GM12875 (cell line): ENCODE measurements around the gene XNDC1N.
"Not testable (repeated sequence)": the region's sequence is repeated elsewhere in the genome, so short reads cannot be mapped to it uniquely, and the experiment has no call there.

Experiments
- H3K4me3 ChIP-seq: one replicate; pipeline ENCODE4 v1.5.1; 2011; ENCODE audit warnings: low read depth, low read length, control low read depth
- TF ChIP-seq, protein P1 (sequence below): IDR thresholded peaks from 2 replicates; pipeline ENCODE4 v1.5.1; 2011; ENCODE audit warnings: low read depth, mild to moderate bottlenecking, control low read depth, inconsistent platforms, low read length, moderate library complexity, borderline replicate concordance; ENCODE audit not compliant: insufficient read depth

The XNDC1N gene

DNA sequence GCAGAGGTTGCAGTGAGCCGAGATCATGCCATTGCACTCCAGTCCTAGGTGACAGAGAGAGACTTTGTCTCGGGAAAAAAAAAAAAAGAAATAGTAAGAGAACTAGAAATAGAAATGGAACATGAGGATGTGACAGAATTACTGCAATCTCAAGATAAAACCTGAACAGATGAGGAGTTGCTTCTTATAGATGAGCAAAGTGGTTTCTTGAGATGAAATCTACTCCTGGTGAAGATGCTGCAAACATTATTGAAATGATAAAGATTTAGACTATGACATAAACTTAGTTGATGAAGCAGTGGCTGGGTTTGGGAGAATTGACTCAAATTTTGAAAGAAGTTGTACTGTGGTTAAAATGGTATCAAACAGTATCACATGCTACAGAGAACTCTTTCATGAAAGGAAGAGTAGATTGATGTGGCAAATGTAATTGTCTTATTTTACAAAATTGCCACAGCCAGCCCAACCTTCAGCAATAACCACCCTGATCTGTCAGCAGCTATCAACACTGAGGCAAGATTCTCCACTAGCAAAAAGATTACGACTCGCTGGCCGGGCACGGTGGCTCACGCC is 13.7 kb downstream of the XNDC1N start:
- no peak overlapping the region for H3K4me3 ChIP-seq
- TF ChIP-seq, protein P1, sequence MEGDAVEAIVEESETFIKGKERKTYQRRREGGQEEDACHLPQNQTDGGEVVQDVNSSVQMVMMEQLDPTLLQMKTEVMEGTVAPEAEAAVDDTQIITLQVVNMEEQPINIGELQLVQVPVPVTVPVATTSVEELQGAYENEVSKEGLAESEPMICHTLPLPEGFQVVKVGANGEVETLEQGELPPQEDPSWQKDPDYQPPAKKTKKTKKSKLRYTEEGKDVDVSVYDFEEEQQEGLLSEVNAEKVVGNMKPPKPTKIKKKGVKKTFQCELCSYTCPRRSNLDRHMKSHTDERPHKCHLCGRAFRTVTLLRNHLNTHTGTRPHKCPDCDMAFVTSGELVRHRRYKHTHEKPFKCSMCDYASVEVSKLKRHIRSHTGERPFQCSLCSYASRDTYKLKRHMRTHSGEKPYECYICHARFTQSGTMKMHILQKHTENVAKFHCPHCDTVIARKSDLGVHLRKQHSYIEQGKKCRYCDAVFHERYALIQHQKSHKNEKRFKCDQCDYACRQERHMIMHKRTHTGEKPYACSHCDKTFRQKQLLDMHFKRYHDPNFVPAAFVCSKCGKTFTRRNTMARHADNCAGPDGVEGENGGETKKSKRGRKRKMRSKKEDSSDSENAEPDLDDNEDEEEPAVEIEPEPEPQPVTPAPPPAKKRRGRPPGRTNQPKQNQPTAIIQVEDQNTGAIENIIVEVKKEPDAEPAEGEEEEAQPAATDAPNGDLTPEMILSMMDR: no peak

DNA sequence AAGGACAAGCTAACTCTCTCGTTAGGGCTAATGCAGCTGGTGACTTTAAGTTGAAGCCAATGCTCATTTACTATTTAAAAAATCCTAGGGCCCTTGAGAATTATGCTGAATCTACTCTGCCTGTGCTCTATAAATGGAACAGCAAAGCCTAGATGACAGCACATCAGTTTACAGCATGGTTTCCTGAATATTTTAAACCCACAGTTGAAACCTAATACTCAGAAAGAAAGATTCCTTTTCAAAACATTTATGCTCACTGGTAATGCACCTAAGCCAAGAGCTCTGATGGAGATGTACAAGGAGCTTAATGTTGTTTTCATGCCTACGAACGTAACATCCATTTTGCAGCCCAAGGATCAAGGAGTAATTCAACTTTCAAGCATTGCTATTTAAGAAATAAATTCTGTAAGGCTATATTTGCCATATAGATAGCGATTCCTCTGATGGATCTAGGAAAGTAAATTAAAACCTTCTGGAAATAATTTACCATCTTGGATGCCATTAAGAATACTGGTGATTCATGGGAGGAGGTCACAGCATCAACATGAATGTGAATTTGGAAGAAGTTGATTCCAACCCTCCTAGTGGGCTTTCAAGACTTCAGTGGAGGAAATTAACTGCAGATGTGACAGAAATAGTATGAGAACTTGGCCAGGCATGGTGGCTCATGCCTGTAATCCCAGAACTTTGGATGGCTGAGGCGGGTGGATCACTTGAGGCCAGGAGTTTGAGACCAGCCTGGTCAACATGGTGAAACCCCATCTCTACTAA is 14.5 kb downstream of the XNDC1N start:
- no peak overlapping the region for H3K4me3 ChIP-seq
- TF ChIP-seq, protein P1: no peak

DNA sequence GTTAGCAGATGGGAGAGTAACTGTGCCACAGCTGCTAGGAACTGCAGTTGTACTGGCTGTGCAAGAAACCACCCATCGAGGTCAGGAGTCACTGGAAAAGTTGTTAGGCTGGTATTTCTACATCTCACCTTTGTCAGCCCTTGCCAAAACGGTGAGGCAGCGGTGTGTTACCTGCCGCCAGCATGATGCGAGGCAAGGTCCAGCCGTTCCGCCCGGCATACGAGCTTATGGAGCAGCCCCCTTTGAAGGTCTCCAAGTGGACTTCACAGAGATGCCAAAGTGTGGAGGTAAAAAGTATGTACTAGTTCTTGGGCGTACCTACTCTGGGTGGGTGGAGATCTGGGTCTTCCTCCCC is 16.4 kb downstream of the XNDC1N start:
- not testable (repeated sequence) for H3K4me3 ChIP-seq

DNA sequence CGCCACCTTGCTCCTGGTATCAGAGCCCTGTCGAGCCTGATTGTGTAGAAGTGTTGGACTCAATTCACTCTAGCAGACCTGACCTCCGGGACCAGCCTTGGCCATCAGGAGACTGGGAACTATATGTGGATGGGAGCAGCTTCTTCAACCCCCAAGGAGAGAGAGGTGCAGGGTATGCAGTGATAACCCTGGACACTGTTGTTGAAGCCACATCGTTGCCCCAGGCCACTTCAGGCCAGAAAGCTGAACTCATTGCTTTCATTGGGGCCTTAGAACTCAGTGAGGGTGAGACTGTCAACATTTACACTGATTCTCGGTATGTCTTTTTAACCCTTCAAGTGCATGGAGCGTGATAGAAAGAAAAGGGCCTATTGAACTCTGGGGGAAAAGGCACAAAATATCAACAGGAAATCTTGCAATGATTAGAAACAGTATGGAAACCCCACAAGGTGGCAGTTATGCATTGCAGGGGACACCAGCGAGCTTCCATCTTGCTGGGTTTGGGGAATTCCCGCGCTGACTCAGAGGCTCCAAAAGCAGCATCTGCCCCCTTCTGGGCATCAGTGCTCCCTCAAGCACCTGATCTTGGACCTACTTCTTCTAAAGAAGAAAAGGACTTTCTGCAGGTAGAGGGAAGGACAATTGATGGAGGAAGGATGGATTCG is 16.9 kb downstream of the XNDC1N start:
- TF ChIP-seq, protein P1: peak; percentile 21; the same call in 1 of the 2 replicates
- not testable (repeated sequence) for H3K4me3 ChIP-seq

DNA sequence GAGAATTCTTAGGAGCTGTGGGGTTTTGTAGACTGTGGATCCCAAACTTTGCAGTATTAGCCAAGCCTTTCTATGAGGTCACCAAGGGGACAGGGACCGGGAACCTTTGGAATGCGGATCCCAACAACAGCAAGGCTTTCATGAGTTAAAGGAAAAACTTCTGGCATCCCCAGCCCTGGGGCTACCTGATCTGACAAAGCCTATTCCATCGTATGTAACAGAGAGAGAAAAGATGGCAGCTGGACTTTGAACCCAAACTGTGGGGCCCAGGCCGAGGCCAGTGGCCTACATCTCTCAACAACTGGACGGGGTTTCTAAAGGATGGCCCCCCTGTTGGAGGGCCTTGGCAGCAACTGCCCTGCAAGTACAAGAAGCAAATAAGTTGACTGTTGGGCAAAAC is 17.6 kb downstream of the XNDC1N start:
- H3K4me3 ChIP-seq: not testable (repeated sequence)

DNA sequence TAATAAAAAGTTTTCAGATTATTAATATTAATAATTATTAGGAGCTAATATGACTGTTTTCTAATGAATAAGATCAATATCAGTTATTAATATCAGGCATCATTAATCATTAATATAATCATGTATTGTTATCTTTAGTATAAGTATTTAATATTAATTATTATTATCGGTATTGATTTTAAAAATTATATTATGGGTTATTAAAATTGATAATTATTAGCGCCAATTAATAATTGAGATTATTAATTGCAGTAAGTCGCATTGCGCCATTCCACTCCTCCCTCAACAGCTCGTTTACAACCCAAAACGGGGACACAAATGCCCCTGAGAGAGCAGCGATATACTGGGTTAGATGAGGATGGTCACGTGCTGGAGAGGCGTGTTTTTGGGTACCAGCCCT is 20.2 kb downstream of the XNDC1N start:
- TF ChIP-seq, protein P1: no peak
- no peak overlapping the region for H3K4me3 ChIP-seq

DNA sequence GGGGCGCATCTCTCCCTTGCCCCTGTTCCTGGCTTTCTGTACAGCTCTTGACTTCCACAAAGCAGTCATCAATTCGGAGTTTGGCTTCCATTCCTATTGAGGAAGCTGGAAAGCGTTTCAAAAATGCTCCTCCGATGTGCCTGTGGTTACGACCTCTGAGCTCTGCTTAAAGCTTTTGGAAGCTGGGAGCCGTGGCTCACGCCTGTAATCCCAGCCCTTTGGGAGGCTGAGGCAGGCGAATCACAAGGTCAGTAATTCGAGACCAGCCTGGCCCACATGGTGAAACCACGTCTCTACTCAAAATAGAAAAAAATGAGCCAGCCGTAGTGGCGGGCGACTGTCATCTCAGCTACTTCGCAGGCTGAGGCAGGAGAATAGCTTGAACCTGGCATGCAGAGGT is 27.3 kb downstream of the XNDC1N start:
- not testable (repeated sequence) for H3K4me3 ChIP-seq

DNA sequence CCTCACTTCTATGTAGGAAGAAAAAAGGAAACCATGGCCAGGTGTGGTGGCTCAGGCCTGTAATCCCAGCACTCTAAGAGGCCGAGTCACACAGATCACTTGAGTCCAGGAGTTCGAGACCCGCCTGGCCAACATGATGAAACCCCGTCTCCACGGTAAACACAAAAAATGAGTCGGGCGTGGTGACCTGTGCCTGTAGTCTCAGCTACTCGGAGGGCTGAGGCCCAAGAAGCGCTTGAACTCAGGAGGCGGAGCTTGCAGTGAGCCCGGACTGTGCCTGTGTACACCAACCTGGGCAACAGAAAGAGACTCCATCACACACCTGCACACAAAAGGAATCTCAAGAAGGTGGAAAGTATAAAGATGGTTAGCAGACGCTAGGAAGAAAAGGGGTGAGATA is 32.4 kb downstream of the XNDC1N start:
- TF ChIP-seq, protein P1: no peak
- no peak overlapping the region for H3K4me3 ChIP-seq

DNA sequence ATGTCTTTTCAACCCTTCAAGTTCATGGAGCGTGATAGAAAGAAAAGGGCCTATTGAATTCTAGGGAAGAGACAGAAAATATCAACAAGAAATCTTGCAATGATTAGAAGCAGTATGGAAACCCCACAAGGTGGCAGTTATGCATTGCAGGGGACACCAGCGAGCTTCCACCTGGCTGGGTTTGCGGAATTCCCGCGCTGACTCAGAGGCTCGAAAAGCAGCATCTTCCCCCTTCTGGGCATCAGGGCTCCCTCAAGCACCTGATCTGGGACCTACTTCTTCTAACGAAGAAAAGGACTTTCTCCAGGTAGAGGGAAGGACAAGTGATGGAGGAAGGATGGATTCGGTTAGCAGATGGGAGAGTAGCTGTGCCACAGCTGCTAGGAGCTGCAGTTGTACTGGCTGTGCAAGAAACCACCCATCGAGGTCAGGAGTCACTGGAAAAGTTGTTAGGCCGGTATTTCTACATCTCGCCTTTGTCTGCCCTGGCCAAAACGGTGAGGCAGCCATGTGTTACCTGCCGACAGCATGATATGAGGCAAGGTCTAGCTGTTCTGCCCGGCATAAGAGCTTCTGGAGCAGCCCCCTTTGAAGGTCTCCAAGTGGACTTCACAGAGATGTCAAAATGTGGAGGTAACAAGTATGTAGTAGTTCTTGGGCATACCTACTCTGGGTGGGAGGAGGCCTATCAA is 39.1 kb downstream of the XNDC1N start:
- H3K4me3 ChIP-seq: not testable (repeated sequence)

DNA sequence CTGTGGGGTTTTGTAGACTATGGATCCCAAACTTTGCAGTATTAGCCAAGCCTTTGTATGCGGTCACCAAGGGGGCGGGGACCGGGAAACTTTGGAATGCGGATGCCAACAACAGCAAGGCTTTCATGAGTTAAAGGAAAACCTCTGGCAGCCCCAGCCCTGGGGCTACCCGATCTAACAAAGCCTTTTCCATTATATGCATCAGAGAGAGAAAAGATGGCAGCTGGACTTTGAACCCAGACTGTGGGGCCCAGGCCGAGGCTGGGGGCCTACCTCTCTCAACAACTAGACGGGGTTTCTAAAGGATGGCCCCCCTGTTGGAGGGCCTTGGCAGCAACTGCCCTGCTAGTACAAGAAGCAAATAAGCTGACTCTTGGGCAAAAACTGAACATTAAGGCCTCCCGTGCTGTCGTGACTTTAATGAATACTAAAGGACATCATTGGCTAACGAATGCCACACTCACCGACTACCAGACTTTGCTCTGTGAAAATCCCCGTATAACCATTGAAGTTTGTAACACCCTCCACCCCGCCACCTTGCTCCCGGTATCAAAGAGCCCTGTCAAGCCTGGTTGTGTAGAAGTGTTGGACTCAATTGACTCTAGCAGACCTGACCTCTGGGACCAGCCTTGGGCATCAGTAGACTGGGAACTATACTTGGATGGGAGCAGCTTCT is 39.9 kb downstream of the XNDC1N start:
- H3K4me3 ChIP-seq: not testable (repeated sequence)

DNA sequence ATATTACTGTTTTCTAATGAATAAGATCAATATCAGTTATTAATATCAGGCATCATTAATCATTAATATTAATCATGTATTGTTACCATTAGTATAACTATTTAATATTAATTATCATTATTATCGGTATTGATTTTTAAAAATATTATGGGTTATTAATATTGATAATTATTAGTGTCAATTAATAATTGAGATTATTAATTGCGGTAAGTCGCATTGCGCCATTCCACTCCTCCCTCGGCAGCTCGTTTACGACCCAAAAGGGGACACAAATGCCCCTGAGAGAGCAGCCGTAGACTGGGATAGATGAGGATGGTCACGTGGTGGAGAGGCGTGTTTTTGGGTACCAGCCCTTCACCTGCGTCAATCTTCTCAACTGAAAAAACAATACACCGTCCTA is 42.6 kb downstream of the XNDC1N start:
- H3K4me3 ChIP-seq: not testable (repeated sequence)
